ENCODE measurements around the gene PCGF3.

Gene PCGF3

DNA sequence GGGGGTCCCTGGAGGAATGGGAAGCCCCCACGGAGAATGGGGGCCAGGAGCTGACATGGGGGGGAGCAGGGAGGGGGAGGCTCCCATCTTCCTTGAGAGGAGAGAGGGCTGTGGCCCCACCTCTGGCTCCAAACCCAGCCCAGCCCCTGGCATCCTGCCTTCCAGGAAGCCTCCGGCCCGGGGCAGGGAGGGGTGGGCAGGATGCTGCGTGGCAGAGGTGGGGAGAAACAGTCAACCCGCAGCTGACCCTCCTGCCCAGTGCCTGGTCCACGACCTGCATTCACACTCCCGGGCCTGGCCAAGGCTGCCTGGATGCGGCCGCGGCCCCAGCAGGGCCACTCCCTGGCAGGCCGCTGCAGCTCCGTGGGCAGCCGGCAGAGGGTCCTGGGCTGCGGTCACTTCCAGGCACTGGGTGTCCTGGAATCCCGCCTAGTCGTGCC is 81.2 kb downstream of the PCGF3 start:
- Histone ChIP-seq H2AK5ac (ENCODE audit: low read length, severe bottlenecking) (no peak overlapping the region), H3K4me2 (ENCODE audit: low read length, poor library complexity, severe bottlenecking) (no peak overlapping the region)

DNA sequence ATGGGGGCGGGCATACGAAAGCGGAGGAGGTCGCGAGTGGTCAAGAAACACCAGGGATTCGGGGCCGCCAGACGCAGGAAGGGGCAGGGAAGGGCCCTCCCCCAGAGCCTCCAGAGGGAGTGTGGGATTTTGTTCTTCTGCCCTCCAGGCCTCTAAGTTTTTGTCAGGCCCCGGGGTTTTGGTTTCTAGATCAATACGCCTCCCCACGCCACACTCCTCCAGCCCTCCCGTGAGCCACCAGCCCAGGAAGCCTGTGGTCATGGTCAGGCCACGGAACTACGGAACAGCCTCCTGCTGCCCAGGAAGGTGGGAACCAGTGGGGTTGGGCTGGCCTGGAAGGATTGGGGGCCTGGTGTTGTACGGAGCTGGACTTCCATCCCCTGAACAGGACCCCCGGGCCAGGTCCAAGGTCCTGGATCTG is 81.9 kb downstream of the PCGF3 start:
- Histone ChIP-seq H3K36me3 (ENCODE audit: control insufficient read depth in 1 of 2, insufficient read depth in 2 of 2, low read depth in 1 of 2, low read length in 2 of 2) (no peaks in the 10 kb centered on the region), H2BK15ac (ENCODE audit: low read depth, poor library complexity, severe bottlenecking) (no peak overlapping the region), H2AK5ac (ENCODE audit: low read length, severe bottlenecking) (no peak overlapping the region), H3K4ac (ENCODE audit: low read depth in 1 of 2, low read length in 2 of 2) (no peak overlapping the region), H3K9me3 (ENCODE audit: control insufficient read depth, low read length) (no peaks in the 10 kb centered on the region), H2AFZ (ENCODE audit: low read depth, low read length) (no peak overlapping the region), H3K14ac (ENCODE audit: low read length in 2 of 2) (no peak overlapping the region), H2BK5ac (ENCODE audit: low read depth, low read length, poor library complexity, severe bottlenecking) (no peak overlapping the region), H2BK12ac (ENCODE audit: low read length in 2 of 2) (no peak overlapping the region), H3K27me3 (ENCODE audit: control insufficient read depth in 1 of 2, insufficient read depth in 1 of 2, low read length in 2 of 2) (peaks cover 59 to 62% of the 10 kb centered on the region in 2 experiments), H3K27ac (ENCODE audit: low read length, poor library complexity, severe bottlenecking) (no peak overlapping the region), H2BK120ac (ENCODE audit: low read depth, low read length) (no peak overlapping the region), H3K23ac (ENCODE audit: low read length in 2 of 2) (no peak overlapping the region), H3K18ac (ENCODE audit: low read depth in 1 of 2, low read length in 2 of 2) (no peak overlapping the region), H3K79me1 (replicated peaks; ENCODE audit: low read length, poor library complexity, severe bottlenecking) (no peaks in the 10 kb centered on the region), H3K4me2 (ENCODE audit: low read length, poor library complexity, severe bottlenecking) (no peak overlapping the region), H3K9ac (ENCODE audit: low read length) (no peak overlapping the region), H4K91ac (ENCODE audit: low read length) (no peak overlapping the region), H3K4me1 (ENCODE audit: control insufficient read depth, insufficient read depth, low read depth, low read length) (peaks cover 19% of the 10 kb centered on the region), H4K8ac (ENCODE audit: low read length) (no peak overlapping the region), H3K4me3 (ENCODE audit: insufficient read depth in 1 of 2, low read depth in 1 of 2, low read length in 2 of 2) (no peak overlapping the region)
- WGBS = 84% methylated on average over 16 of the region's 16 CpGs
- no peak for DNase-seq

More for the DNA sequence above, 81.2 kb downstream of the PCGF3 start:
- Histone ChIP-seq H3K9me3 (ENCODE audit: control insufficient read depth, low read length) (no peaks in the 10 kb centered on the region), H2AFZ (ENCODE audit: low read depth, low read length) (no peak overlapping the region), H3K14ac (ENCODE audit: low read length in 2 of 2) (no peak overlapping the region), H3K79me1 (replicated peaks; ENCODE audit: low read length, poor library complexity, severe bottlenecking) (no peaks in the 10 kb centered on the region), H2BK5ac (ENCODE audit: low read depth, low read length, poor library complexity, severe bottlenecking) (no peak overlapping the region), H3K4me3 (ENCODE audit: insufficient read depth in 1 of 2, low read depth in 1 of 2, low read length in 2 of 2) (no peak overlapping the region), H4K8ac (ENCODE audit: low read length) (no peak overlapping the region), H2BK15ac (ENCODE audit: low read depth, poor library complexity, severe bottlenecking) (no peak overlapping the region), H3K4me1 (ENCODE audit: control insufficient read depth, insufficient read depth, low read depth, low read length) (peaks cover 20% of the 10 kb centered on the region), H2BK120ac (ENCODE audit: low read depth, low read length) (no peak overlapping the region), H3K9ac (ENCODE audit: low read length) (no peak overlapping the region), H3K23ac (ENCODE audit: low read length in 2 of 2) (no peak overlapping the region), H3K18ac (ENCODE audit: low read depth in 1 of 2, low read length in 2 of 2) (no peak overlapping the region), H3K36me3 (ENCODE audit: control insufficient read depth in 1 of 2, insufficient read depth in 2 of 2, low read depth in 1 of 2, low read length in 2 of 2) (no peaks in the 10 kb centered on the region), H3K4ac (ENCODE audit: low read depth in 1 of 2, low read length in 2 of 2) (no peak overlapping the region), H4K91ac (ENCODE audit: low read length) (no peak overlapping the region), H2BK12ac (ENCODE audit: low read length in 2 of 2) (no peak overlapping the region), H3K27me3 (ENCODE audit: control insufficient read depth in 1 of 2, insufficient read depth in 1 of 2, low read length in 2 of 2) (peaks cover 52 to 59% of the 10 kb centered on the region in 2 experiments), H3K27ac (ENCODE audit: low read length, poor library complexity, severe bottlenecking) (no peak overlapping the region)
- DNase-seq = no peak
- WGBS = 74% methylated on average over 15 of the region's 16 CpGs

- Histone ChIP-seq H3K4me3 (ENCODE audit: insufficient read depth in 1 of 2, low read depth in 1 of 2, low read length in 2 of 2) (no peak overlapping the region), H3K9me3 (ENCODE audit: control insufficient read depth, low read length) (no peaks in the 10 kb centered on the region), H2AK5ac (ENCODE audit: low read length, severe bottlenecking) (no peak overlapping the region), H2AFZ (ENCODE audit: low read depth, low read length) (no peak overlapping the region), H3K4me2 (ENCODE audit: low read length, poor library complexity, severe bottlenecking) (no peak overlapping the region), H4K91ac (ENCODE audit: low read length) (no peak overlapping the region), H3K18ac (ENCODE audit: low read depth in 1 of 2, low read length in 2 of 2) (no peak overlapping the region), H3K79me1 (replicated peaks; ENCODE audit: low read length, poor library complexity, severe bottlenecking) (no peaks in the 10 kb centered on the region), H3K23ac (ENCODE audit: low read length in 2 of 2) (no peak overlapping the region), H4K8ac (ENCODE audit: low read length) (no peak overlapping the region), H3K14ac (ENCODE audit: low read length in 2 of 2) (no peak overlapping the region), H2BK12ac (ENCODE audit: low read length in 2 of 2) (no peak overlapping the region), H2BK120ac (ENCODE audit: low read depth, low read length) (no peak overlapping the region), H3K27ac (ENCODE audit: low read length, poor library complexity, severe bottlenecking) (no peak overlapping the region), H3K4me1 (ENCODE audit: control insufficient read depth, insufficient read depth, low read depth, low read length) (peaks cover 24% of the 10 kb centered on the region), H3K36me3 (ENCODE audit: control insufficient read depth in 1 of 2, insufficient read depth in 2 of 2, low read depth in 1 of 2, low read length in 2 of 2) (peaks cover 0 to 3% of the 10 kb centered on the region in 2 experiments), H2BK5ac (ENCODE audit: low read depth, low read length, poor library complexity, severe bottlenecking) (no peak overlapping the region), H2BK15ac (ENCODE audit: low read depth, poor library complexity, severe bottlenecking) (no peak overlapping the region), H3K27me3 (ENCODE audit: control insufficient read depth in 1 of 2, insufficient read depth in 1 of 2, low read length in 2 of 2) (peaks cover 65 to 67% of the 10 kb centered on the region in 2 experiments), H3K4ac (ENCODE audit: low read depth in 1 of 2, low read length in 2 of 2) (no peak overlapping the region), H3K9ac (ENCODE audit: low read length) (no peak overlapping the region)
- WGBS = 90% methylated on average over 19 of the region's 19 CpGs
- no peak for DNase-seq
These were observed 82.5 kb downstream of the PCGF3 start for GRCh38 chr4:788006-788635.

DNA sequence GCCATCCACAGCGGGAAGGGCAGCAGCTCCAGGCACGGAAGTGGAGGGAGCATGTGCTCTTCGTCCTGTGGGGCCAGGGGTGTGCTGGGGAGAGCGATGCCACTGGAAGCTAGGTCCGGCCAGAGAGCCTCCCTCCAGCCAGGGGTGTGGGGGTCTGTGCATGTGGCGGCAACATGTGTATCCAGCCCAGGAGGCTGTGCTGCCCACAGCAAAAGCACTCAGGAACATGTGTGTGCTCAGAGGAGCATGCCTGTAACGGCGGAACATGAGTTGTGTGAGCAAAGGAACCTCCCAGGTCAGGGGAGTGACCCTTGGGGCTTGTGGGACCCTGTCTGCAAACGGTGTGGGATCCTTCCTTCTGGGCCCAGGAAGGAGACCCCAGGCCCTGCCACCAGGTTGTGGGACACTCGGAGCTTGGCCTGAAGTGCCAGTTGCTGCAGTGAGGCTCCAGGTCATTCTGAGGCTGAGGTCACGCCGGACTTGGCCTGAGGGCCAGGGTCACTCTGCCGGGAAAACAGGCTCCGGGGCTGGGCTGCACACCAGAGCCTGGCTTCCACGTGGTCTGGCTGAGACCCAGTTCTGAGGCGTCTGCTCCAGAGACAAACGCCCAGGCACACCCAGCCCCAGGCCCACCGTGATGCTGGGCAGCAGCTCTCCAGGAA is 83.1 kb downstream of the PCGF3 start:
- Histone ChIP-seq H2BK120ac (ENCODE audit: low read depth, low read length) (no peak overlapping the region), H3K36me3 (ENCODE audit: control insufficient read depth in 1 of 2, insufficient read depth in 2 of 2, low read depth in 1 of 2, low read length in 2 of 2) (peaks cover 0 to 3% of the 10 kb centered on the region in 2 experiments), H3K4me1 (ENCODE audit: control insufficient read depth, insufficient read depth, low read depth, low read length) (peaks cover 24% of the 10 kb centered on the region), H2BK12ac (ENCODE audit: low read length in 2 of 2) (no peak overlapping the region), H2AFZ (ENCODE audit: low read depth, low read length) (no peak overlapping the region), H3K27me3 (ENCODE audit: control insufficient read depth in 1 of 2, insufficient read depth in 1 of 2, low read length in 2 of 2) (peaks cover 71 to 74% of the 10 kb centered on the region in 2 experiments), H3K18ac (ENCODE audit: low read depth in 1 of 2, low read length in 2 of 2) (no peak overlapping the region), H3K14ac (ENCODE audit: low read length in 2 of 2) (no peak overlapping the region), H3K23ac (ENCODE audit: low read length in 2 of 2) (no peak overlapping the region), H4K91ac (ENCODE audit: low read length) (no peak overlapping the region), H3K79me1 (replicated peaks; ENCODE audit: low read length, poor library complexity, severe bottlenecking) (no peaks in the 10 kb centered on the region), H3K27ac (ENCODE audit: low read length, poor library complexity, severe bottlenecking) (no peak overlapping the region), H2BK5ac (ENCODE audit: low read depth, low read length, poor library complexity, severe bottlenecking) (no peak overlapping the region), H4K8ac (ENCODE audit: low read length) (no peak overlapping the region), H3K4ac (ENCODE audit: low read depth in 1 of 2, low read length in 2 of 2) (no peak overlapping the region), H3K4me2 (ENCODE audit: low read length, poor library complexity, severe bottlenecking) (no peak overlapping the region), H3K9me3 (ENCODE audit: control insufficient read depth, low read length) (no peaks in the 10 kb centered on the region), H3K9ac (ENCODE audit: low read length) (no peak overlapping the region), H2AK5ac (ENCODE audit: low read length, severe bottlenecking) (no peak overlapping the region), H3K4me3 (ENCODE audit: insufficient read depth in 1 of 2, low read depth in 1 of 2, low read length in 2 of 2) (no peak overlapping the region), H2BK15ac (ENCODE audit: low read depth, poor library complexity, severe bottlenecking) (no peak overlapping the region)
- DNase-seq = no peak
- WGBS = 68% methylated on average over 18 of the region's 18 CpGs

Data from mesenchymal stem cell (in vitro differentiated cells and primary cell).